A673 (cell line): ENCODE results near the gene FAM13A. TPM values are rescaled to one million over a fixed set of nuclear protein-coding genes. Genes with fewer than 3 reads are reported as not detected.

Source experiments
- BruUV-seq: library from RNA; stranded (reverse); fragments of 400-500 nt; replicated peaks from 2 replicates; lab custom pipeline; 2021; lab: Mats Ljungman, UMichigan
- CTCF ChIA-PET: fragments of 300-600 bp; sonication (Branson Sonifier 250); formaldehyde crosslinking; loops from one replicate; lab custom pipeline; 2022; ENCODE audit warnings: antibody characterized with exemption; lab: Charles Lee
- POLR2A ChIA-PET: fragments of 300-600 bp; sonication (Branson Sonifier 250); formaldehyde crosslinking; loops from one replicate; lab custom pipeline; 2022; ENCODE audit warnings: antibody characterized with exemption; ENCODE audit not compliant: low non-redundant PET; lab: Charles Lee
- DNase-seq: peaks from one replicate; pipeline ENCODE4 v3.0.0-alpha.2; 2015; ENCODE audit warnings: low spot score
- H3K27ac ChIP-seq: fragments of 200-600 bp; sonication (generic); 2 replicates; pipeline ENCODE4 v1.5.1; 2016; ENCODE audit warnings: mixed run types, low read depth, mild to moderate bottlenecking, mixed read lengths, antibody characterized with exemption, low read length; ENCODE audit not compliant: poor library complexity, severe bottlenecking
- H3K27me3 ChIP-seq: fragments of 200-600 bp; sonication (generic); replicated peaks from 2 replicates; pipeline ENCODE4 v1.6.1; 2017; ENCODE audit warnings: mixed run types, low read depth, mild to moderate bottlenecking, mixed read lengths, antibody characterized with exemption, low read length; ENCODE audit not compliant: insufficient read depth, poor library complexity
- H3K36me3 ChIP-seq: fragments of 200-600 bp; sonication (generic); 2 replicates; pipeline ENCODE4 v1.6.1; 2016; ENCODE audit warnings: mixed run types, mild to moderate bottlenecking, mixed read lengths, antibody characterized with exemption, low read length; ENCODE audit not compliant: insufficient read depth, poor library complexity, severe bottlenecking
- H3K4me1 ChIP-seq: fragments of 200-600 bp; sonication (generic); 2 replicates; pipeline ENCODE4 v1.6.1; 2017; ENCODE audit warnings: mixed run types, mild to moderate bottlenecking, mixed read lengths, antibody characterized with exemption, low read length; ENCODE audit not compliant: insufficient read depth, poor library complexity, severe bottlenecking
- H3K4me3 ChIP-seq: fragments of 200-600 bp; sonication (generic); 2 replicates; pipeline ENCODE4 v1.5.1; 2016; ENCODE audit warnings: low read depth, mixed run types, mild to moderate bottlenecking, mixed read lengths, low read length; ENCODE audit not compliant: poor library complexity, severe bottlenecking
- H3K9me3 ChIP-seq: fragments of 200-600 bp; sonication (generic); 2 replicates; pipeline ENCODE4 v1.6.1; 2016; ENCODE audit warnings: mixed run types, low read depth, mild to moderate bottlenecking, mixed read lengths, antibody characterized with exemption, low read length; ENCODE audit not compliant: poor library complexity, severe bottlenecking
- CTCF ChIP-seq: fragments of 300-800, 200-600 bp; sonication (generic); conservative IDR thresholded peaks from 2 replicates; pipeline ENCODE4 v1.5.1; 2017; ENCODE audit warnings: low read depth, mild to moderate bottlenecking, antibody characterized with exemption, low read length, moderate library complexity, mixed read lengths
- EZH2 ChIP-seq: fragments of 200-600 bp; sonication (generic); IDR thresholded peaks from 2 replicates; pipeline ENCODE4 v1.6.1; 2017; ENCODE audit warnings: borderline replicate concordance, low read depth, mild to moderate bottlenecking, mixed read lengths, antibody characterized with exemption, low read length; ENCODE audit not compliant: poor library complexity, severe bottlenecking
- intact Hi-C: fragments of 100-400 bp; cut with micrococcal nuclease; formaldehyde crosslinking; loops from one replicate; pipeline ENCODE4 v1.10.0; 2022; ENCODE audit not compliant: unreplicated experiment
- total RNA-seq: library from RNA; stranded (reverse); gene quantifications from 2 replicates; pipeline ENCODE4 v1.2.3, GENCODE V29; 2021

The FAM13A gene
- total RNA-seq, 1 experiment from 2014 or later = 15.5 TPM

DNA sequence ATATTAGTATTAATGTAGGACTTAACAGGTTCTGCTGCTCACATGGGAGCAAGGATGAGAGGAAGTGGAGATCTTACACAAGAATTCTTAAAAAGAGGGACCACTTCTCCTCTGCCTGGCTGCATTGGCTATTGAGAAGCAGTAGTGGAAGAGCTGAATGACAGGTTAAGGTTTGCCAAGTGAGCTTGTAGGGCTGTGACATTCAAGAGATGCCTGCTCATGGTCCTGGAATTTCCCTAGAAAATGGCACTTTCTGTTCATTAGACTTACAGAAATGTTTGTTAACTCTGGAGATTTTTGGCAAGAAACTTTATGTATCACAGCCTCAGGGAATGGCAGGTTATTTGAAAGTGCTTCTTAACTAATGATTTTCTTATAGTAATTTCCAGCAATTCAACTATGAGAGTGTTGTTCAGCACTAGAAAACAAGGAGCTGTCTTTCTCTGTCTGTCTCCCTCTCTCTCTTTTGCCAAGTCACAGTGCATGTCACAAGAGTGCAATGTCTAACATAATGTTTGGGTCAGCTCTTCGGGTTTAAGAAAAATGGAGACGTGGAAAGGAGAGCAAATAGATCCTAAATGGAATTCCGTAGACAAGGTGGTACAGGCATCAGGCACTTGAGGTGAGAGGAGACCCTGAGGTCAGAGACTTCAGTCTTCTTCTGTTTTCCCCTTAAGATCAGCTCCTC is 351.0 kb downstream of the FAM13A start:
- H3K4me1 ChIP-seq = peaks cover 3% of the 10 kb centered on the region

DNA sequence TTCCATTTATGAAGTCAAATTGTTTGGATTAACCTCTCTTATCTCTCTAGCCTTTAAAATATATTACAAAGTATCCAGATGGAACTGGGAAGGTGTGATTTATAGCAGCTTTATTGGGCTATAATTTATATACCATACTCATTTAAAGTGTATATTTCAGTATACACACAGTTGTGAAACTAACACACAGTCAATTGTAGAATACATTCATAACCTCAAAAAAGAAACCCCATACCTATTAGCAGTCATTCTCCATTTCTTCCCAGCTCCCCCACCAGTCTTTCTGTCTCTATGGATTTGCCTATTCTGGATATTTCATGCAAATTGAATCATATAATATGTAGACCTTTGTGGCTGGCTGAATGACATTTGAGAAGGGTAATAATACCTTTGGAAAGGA is 351.8 kb downstream of the FAM13A start:
- ChIA-PET CTCF (no interaction called here), POLR2A (no interaction called here)
- no peak overlapping the region for H3K4me3 ChIP-seq
- no peak for DNase-seq
- intact Hi-C loops = no loop called here
- no peaks in the 10 kb centered on the region for H3K9me3 ChIP-seq
- no peaks in the 10 kb centered on the region for H3K27me3 ChIP-seq
- H3K4me1 ChIP-seq = peaks cover 3% of the 10 kb centered on the region
- TF ChIP-seq CTCF (no peak), EZH2 (no peak)
- no peak overlapping the region for H3K27ac ChIP-seq
- no TSS peak for BruUV-seq
- H3K36me3 ChIP-seq = no peaks in the 10 kb centered on the region

More for the DNA sequence above, 351.0 kb downstream of the FAM13A start:
- DNase-seq = no peak
- TF ChIP-seq EZH2 (no peak), CTCF (no peak)
- Histone ChIP-seq H3K27ac (no peak overlapping the region), H3K9me3 (no peaks in the 10 kb centered on the region), H3K4me3 (no peak overlapping the region), H3K36me3 (no peaks in the 10 kb centered on the region), H3K27me3 (no peaks in the 10 kb centered on the region)
- no TSS peak for BruUV-seq
- POLR2A ChIA-PET = no interaction called here
- CTCF ChIA-PET = interaction anchor here (0.7 to 2.0 kb wide), 3 partner anchors 15 to 165 kb away, joined by 3 to 7 read pairs (median 4); no protein-coding TSS in a partner anchor
- intact Hi-C loops = loop anchor here (2.0 kb wide), 2 partner anchors 85 to 319 kb away; no protein-coding TSS in a partner anchor

- no TSS peak for BruUV-seq
- DNase-seq = no peak
- Histone ChIP-seq H3K27me3 (no peaks in the 10 kb centered on the region), H3K4me3 (no peak overlapping the region), H3K36me3 (no peaks in the 10 kb centered on the region), H3K9me3 (no peaks in the 10 kb centered on the region), H3K27ac (no peak overlapping the region), H3K4me1 (peaks cover 3% of the 10 kb centered on the region)
- CTCF ChIA-PET = no interaction called here
- intact Hi-C loops = no loop called here
- TF ChIP-seq EZH2 (no peak), CTCF (no peak)
- POLR2A ChIA-PET = no interaction called here
Measured at GRCh38 chr4:88702782-88703181, 354.2 kb downstream of the FAM13A start.
